SK-MEL-5 (cell line): ENCODE data around the gene C5AR2. TPM values are rescaled to one million over a fixed set of nuclear protein-coding genes. Genes with fewer than 3 reads are reported as not detected.
A peak's percentile ranks its signal among the peaks of the same experiment; 100 is the strongest.
"Not testable (repeated sequence)": the region's sequence is repeated elsewhere in the genome, so short reads cannot be mapped to it uniquely, and the experiment has no call there.

Source experiments
- DNase-seq: peaks from one replicate; pipeline ENCODE4 v3.0.0-alpha.2; 2016; ENCODE audit warnings: low read depth, low spot score
- in situ Hi-C: cut with HindIII; loops from 2 replicates; pipeline ENCODE4 v1.10.0; 2016; ENCODE audit warnings: low sequenced_read_pairs, high pct_unique_total_duplicates, low pct_unique_long_range_greater_than_20kb
- polyA plus RNA-seq, 2 experiments: library from polyadenylated mRNA; depleted of rRNA; stranded (reverse); fragments of >200 nt; gene quantifications; 2 replicates each; pipeline ENCODE4 v1.2.3, GENCODE V29; 2015
- total RNA-seq: library from RNA; depleted of rRNA; stranded (reverse); fragments of >200 nt; shearing (Covaris generic); gene quantifications from 2 replicates; pipeline ENCODE4 v1.2.3, GENCODE V29; 2014; rRNA removed

The C5AR2 gene
- total RNA-seq: not detected in 2 replicates
- not detected in 2 replicates for polyA plus RNA-seq (2015; cell fraction: cytosol; rRNA removed)
- polyA plus RNA-seq (2015; cell fraction: nucleus; rRNA removed): not detected in 2 replicates

- no peak for DNase-seq
- in situ Hi-C loops: no loop called here
Measured at GRCh38 chr19:47331931-47332547, at the start of gene C5AR2. Gene C5AR2, plus strand, starts transcription at chr19:47332175. Its CDS starts 8,625 bp downstream, at chr19:47340800.

GRCh38 chr19:47283405-47284059 lies 48.4 kb upstream of the C5AR2 start:
- no peak for DNase-seq
- in situ Hi-C loops: no loop called here

DNA sequence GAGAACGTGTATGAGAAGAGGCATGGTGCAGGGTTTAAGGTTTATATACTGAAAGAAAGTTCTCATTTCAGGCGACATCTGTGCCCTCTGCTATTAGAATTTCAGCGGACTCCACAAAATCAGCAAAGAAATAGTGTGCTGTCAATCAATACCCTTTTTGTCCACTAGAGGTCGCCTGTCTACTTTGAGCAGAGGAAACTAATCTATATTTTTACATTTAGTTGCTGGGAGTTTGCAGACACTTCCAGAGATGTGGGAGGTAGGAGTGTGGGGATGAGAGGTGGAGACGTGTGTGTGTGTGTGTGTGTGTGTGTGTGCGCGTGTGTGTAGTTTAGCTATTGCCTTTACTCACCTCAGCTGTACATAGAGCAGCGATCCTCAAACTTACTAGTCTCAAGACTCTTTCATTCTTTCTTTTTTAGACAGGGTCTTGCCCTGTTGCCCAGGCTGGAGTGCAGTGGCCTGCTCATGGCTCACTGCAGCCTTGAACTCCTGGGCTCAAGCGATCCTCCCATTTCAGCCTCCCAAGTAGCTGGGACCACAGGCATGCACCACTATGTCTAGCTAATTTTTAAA lies 47.6 kb upstream of the C5AR2 start:
- DNase-seq: peak; percentile 62
- in situ Hi-C loops: no loop called here

- in situ Hi-C loops: no loop called here
- DNase-seq: peak; percentile 87
Measured at GRCh38 chr19:47296036-47296435, 35.9 kb upstream of the C5AR2 start.

DNA sequence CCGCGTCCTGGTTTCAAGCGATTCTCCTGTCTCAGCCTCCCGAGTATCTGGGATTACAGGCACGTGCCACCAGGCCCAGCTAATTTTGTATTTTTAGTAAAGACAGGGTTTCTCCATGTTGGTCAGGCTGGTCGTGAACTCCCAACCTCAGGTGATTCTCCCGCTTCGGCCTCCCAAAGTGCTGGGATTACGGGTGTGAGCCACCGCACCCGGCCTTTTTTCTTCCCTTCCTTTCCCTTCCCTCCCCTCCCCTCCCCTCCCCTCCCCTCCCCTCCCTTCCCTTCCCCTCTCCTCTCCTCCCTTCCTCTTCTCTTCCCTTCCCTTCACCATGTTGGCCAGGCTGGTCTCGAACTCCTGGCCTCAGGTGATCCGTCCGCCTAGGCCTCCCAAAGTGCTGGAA lies 31.1 kb upstream of the C5AR2 start:
- DNase-seq, in situ Hi-C loops: not testable (repeated sequence)

DNA sequence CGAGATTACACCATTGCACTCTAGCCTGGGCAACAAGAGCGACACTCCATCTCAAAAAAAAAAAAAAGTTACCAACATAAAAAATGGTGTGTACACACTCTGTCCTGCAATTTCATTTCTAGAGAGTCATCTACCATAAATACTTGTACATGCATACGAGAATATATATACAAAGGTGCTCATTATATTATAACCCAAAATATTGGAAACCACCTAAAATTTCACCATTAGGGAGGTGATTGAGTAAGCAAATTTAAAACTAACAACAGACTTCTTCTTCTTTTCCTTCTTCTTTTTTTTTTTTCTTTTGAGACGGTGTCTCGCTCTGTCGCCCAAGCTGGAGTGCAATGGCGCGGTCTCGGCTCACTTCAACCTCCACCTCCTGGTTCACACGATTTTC lies 29.7 kb upstream of the C5AR2 start:
- DNase-seq: no peak
- in situ Hi-C loops: no loop called here

DNA sequence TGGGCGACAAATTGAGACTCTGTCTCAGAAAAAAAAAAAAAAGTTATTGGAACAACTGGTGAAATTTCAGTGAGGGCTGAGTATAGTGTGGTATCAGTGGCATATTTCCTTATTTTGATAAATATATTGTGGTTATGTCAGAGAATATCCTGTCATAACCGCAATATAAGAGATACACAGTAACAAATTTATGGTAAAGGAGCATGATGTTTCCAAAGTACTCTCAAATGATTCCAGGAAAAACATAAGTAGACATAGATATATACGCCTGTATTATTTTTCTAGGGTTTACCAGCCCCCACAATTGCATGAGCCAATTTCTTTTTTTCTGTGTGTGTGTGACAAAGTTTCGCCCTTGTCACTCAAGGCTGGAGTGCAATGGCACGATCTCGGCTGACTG lies 28.0 kb upstream of the C5AR2 start:
- in situ Hi-C loops: no loop called here
- DNase-seq: no peak

DNA sequence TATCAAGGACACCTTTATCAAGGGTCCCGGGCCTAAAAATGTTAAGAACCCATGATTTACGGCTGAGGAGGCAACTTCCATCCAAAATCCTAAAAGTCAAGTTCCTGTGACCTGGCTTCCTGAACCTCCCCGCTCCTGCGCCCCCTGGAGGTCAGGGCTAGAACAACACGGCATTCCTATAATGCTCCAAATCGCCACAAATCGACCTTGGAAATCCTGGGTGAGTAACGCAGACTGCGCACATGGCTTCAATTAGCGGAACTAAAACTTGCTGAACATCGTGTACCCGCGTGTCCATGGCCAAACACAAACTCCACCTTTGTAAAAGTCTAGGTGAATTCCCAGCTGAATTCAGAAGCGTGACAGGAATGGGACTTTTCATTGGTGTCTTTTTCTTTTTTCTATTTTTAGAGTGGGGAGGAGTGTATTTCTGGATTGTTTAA lies 26.6 kb upstream of the C5AR2 start:
- DNase-seq: peak; percentile 81
- in situ Hi-C loops: no loop called here

DNA sequence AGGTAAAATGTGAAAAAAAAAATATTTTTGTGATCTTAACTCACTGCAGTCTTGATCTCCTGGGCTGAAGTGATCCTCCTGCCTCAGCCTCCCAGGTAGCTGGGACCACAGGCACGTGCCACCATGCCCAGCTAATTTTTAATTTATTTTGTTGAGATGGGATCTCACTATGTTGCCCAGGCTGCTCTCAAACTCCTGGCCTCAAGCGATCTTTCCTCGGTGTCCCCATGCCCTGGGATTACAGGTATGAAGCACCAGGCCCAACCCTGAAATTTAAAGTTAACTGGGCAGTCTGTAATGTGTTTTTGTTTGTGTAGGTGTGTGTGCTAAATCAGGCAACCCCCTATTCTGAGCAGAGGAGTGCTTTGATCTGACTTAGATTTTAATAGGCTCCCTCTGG lies 25.7 kb upstream of the C5AR2 start:
- in situ Hi-C loops: no loop called here
- DNase-seq: no peak

- in situ Hi-C loops: no loop called here
- DNase-seq: peak; percentile 15
Measured at GRCh38 chr19:47309038-47309437, 22.9 kb upstream of the C5AR2 start.

- in situ Hi-C loops: no loop called here
- no peak for DNase-seq
Measured at GRCh38 chr19:47309608-47310007, 22.4 kb upstream of the C5AR2 start, which contains the start of gene C5AR1. Gene C5AR1, plus strand, starts transcription at chr19:47309861. Its CDS starts 35 bp downstream, at chr19:47309896.

- in situ Hi-C loops: no loop called here
- no peak for DNase-seq
Measured at GRCh38 chr19:47310323-47310722, 21.7 kb upstream of the C5AR2 start.

GRCh38 chr19:47310819-47311218 lies 21.2 kb upstream of the C5AR2 start:
- in situ Hi-C loops: no loop called here
- no peak for DNase-seq

DNA sequence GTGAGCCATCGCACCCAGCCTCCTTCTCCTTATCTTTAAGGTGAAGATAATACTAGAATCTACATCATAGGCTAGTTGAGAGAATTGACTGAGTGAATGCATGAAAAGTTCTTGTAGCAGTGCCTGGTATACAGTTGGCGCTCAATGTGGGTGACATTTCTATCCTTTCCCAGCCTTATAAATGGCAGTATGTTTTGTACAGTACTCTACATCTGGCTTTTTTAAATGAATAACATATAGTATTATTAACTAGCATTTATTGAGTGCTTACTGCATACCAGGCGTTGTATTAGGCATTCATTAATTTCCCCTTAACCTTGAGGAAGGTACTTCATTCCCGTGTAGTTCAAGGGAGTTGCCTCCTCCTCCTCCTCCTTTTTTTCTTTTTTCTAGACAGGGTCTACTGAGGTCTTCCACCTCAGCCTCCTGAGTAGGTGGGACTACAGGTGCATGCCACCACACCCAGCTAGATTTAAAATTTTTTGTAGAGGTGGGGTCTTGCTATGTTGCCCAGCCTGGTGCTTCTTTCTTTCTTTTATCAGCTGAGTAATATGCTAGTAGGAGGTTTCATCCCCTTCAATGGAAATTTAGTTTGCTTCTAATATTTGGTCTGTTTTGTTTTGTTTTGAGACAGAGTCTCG lies 19.5 kb upstream of the C5AR2 start:
- in situ Hi-C loops: no loop called here
- DNase-seq: no peak

DNA sequence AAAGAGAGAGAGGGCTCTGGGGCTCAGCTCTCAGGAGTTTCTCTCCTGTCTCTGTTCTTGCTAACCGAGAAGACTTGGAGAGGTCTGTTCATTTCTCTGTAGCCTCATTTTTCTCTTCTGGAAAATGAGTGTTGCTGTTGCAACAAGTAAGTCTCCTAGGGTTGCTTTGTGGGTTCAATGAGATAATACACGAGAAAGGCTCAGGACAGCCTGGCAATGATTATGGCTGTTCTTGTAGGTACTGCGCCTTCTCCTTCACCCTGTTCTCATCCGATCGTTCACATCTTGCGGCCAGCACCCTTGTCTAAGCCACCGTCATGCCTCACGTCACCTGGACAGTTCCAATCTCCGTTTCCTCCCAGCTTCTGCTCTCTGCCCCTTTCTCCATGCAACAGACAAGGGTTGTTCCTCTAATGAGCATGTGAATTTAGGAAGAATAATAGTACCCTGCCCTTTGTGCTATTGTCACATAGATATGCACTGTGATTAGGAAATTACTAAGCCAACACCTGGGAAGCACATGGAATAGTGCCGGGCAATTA lies 18.1 kb upstream of the C5AR2 start:
- no peak for DNase-seq
- in situ Hi-C loops: no loop called here

- peak; percentile 91 for DNase-seq
- in situ Hi-C loops: no loop called here
Measured at GRCh38 chr19:47315125-47315821, 16.7 kb upstream of the C5AR2 start.

GRCh38 chr19:47316513-47316912 lies 15.5 kb upstream of the C5AR2 start:
- DNase-seq: no peak
- in situ Hi-C loops: no loop called here
